ENCODE data around the gene SLC17A7. TPM values are rescaled to one million over a fixed set of nuclear protein-coding genes. Genes with fewer than 3 reads are reported as not detected.

SLC17A7 gene
- total and polyA plus RNA-seq, 2 of the 13 experiments (the other 11 are each of a cell fraction or from before 2014, with no cell fraction given): 0.32 TPM; not detected in 1

DNA sequence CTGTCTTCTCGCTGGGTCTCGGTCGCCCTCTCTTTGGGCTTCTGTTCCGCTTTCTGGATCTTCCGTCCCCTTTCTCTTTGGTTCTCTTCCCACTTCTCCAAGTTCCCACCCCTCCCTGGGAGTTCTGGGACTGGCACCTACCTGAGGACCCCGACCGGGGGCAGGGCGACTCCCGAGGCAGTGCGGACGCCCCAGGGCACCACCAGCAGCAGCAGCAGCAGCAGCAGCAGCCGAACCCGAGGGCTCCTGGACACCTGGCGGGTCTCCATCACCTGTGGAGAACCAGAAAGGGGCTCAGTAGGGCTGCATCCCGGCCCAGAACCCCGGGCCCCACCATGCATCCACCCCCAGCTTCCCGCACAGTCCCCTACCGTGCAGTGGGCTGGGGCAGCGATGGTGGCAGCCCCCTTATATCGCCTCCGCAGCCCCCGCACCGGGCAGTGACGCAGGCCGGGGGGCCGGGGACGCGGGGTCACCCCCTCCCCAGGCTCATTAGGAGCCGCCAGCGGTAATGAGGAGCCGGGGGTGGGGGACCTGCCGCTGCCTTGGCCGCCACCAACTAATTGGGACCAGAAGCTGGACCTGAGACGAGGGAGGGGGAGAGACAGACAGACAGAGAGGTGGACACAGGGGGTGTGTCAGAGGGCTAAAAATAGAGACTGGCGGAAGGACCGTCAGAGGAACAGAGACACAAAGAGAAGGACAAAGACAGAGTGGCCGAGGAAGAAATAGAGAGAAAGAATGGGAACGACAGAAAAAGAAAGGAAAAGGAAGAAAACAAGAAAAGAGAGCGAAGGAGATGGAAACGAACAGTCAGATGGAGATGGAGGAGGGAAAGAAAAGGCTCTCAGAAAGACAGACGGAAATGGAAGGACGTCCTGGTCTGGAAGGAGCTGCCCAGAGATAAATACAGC is 18.0 kb downstream of the SLC17A7 start, which contains the start of gene PTH2:
TSS of gene PTH2 (minus strand) at position 371 of the 914 bp plus-strand sequence. CDS start at position 269, 102 bp downstream.
- H3K27me3 ChIP-seq (ENCODE audit: control insufficient read depth in 1 of 2, insufficient read depth in 2 of 2, low read length in 2 of 2): peaks cover 16 to 87% of the 10 kb centered on the region in 2 experiments
- no peaks in the 10 kb centered on the region for H4K20me1 ChIP-seq (ENCODE audit: insufficient read depth, low read length)
- DNase-seq (ENCODE audit: low spot score) (no peak), ATAC-seq (no peak), FAIRE-seq (no peak)
- no TSS peak for BruUV-seq (replicated peaks)
- 24% methylated on average over 37 of the region's 42 CpGs for WGBS (ENCODE audit: low lambda C conversion rate)
- no peaks in the 10 kb centered on the region for H3K9me3 ChIP-seq (ENCODE audit: low read length)
- H3K27ac ChIP-seq (ENCODE audit: extremely low read length, insufficient read depth, low read length): no peak within 1 kb of the TSS
- POLR2A ChIA-PET: no interaction called here
- CTCF ChIA-PET (ENCODE audit: low intra/inter-chr PET ratio, low total read pairs): no interaction called here
- intact Hi-C loops (cut with micrococcal nuclease; ENCODE audit: unreplicated experiment) (no loop called here), in situ Hi-C loops (cut with HindIII; ENCODE audit: extremely low pct_ligation_motif_present, low pct_unique_long_range_greater_than_20kb) (no loop called here)
- H2AFZ ChIP-seq (ENCODE audit: low read length): no peak within 1 kb of the TSS
- H3K79me2 ChIP-seq (ENCODE audit: insufficient read depth, low read length): no peaks in the 10 kb centered on the region
- peaks cover 13% of the 10 kb centered on the region for H3K4me1 ChIP-seq (ENCODE audit: insufficient read depth, low read length)
- H3K4me3 ChIP-seq (replicated peaks in 1 of 3; ENCODE audit: insufficient read depth in 1 of 3, low read depth in 2 of 3, low read length in 3 of 3): peak within 1 kb of the TSS in 1 of 3 experiments; percentile 26; a peak in 1 of 6 replicates
- H3K9ac ChIP-seq (ENCODE audit: insufficient read depth, low read depth, low read length): no peak within 1 kb of the TSS
- H3K36me3 ChIP-seq (replicated peaks in 1 of 2; ENCODE audit: control insufficient read depth in 1 of 2, insufficient read depth in 2 of 2, low read length in 2 of 2): no peaks in the 10 kb centered on the region
- 0 out of 2 replicates have a peak within 1 kb of the TSS, but pooled peaks have one; percentile 2 for H3K4me2 ChIP-seq (ENCODE audit: low read depth, low read length)
- TF ChIP-seq KDM5A (IDR thresholded peaks at IDR 0.05; ENCODE audit: borderline replicate concordance, low read length): no peak
- TF ChIP-seq, protein P1, sequence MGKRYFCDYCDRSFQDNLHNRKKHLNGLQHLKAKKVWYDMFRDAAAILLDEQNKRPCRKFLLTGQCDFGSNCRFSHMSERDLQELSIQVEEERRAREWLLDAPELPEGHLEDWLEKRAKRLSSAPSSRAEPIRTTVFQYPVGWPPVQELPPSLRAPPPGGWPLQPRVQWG (CRISPR knock-in tag; IDR thresholded peaks at IDR 0.05; ENCODE audit: borderline replicate concordance, low read depth): no peak
- TF ChIP-seq GLI4 (CRISPR knock-in tag; IDR thresholded peaks at IDR 0.05; ENCODE audit: borderline replicate concordance): no peak
- TF ChIP-seq SMAD3 (CRISPR knock-in tag; IDR thresholded peaks at IDR 0.05): no peak
- TF ChIP-seq PITX1 (CRISPR knock-in tag; IDR thresholded peaks at IDR 0.05): no peak
- TF ChIP-seq, protein P2, sequence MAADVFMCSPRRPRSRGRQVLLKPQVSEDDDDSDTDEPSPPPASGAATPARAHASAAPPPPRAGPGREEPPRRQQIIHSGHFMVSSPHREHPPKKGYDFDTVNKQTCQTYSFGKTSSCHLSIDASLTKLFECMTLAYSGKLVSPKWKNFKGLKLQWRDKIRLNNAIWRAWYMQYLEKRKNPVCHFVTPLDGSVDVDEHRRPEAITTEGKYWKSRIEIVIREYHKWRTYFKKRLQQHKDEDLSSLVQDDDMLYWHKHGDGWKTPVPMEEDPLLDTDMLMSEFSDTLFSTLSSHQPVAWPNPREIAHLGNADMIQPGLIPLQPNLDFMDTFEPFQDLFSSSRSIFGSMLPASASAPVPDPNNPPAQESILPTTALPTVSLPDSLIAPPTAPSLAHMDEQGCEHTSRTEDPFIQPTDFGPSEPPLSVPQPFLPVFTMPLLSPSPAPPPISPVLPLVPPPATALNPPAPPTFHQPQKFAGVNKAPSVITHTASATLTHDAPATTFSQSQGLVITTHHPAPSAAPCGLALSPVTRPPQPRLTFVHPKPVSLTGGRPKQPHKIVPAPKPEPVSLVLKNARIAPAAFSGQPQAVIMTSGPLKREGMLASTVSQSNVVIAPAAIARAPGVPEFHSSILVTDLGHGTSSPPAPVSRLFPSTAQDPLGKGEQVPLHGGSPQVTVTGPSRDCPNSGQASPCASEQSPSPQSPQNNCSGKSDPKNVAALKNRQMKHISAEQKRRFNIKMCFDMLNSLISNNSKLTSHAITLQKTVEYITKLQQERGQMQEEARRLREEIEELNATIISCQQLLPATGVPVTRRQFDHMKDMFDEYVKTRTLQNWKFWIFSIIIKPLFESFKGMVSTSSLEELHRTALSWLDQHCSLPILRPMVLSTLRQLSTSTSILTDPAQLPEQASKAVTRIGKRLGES (CRISPR knock-in tag; IDR thresholded peaks at IDR 0.05; ENCODE audit: borderline replicate concordance): no peak
- no peak for TF ChIP-seq ELF4 (CRISPR knock-in tag; IDR thresholded peaks at IDR 0.05; ENCODE audit: borderline replicate concordance)
- no peak for TF ChIP-seq ZFYVE20 (CRISPR knock-in tag; IDR thresholded peaks at IDR 0.05; ENCODE audit: borderline replicate concordance, low read depth)
- TF ChIP-seq GMEB2 (CRISPR knock-in tag; IDR thresholded peaks at IDR 0.05; ENCODE audit: low read depth): no peak
- no peak for TF ChIP-seq NR3C1 (CRISPR knock-in tag; IDR thresholded peaks at IDR 0.05)
- TF ChIP-seq ZNF558 (CRISPR knock-in tag; IDR thresholded peaks at IDR 0.05; ENCODE audit: borderline replicate concordance): no peak
- no peak for TF ChIP-seq NKX3-1 (CRISPR knock-in tag; IDR thresholded peaks at IDR 0.05)
- no peak for TF ChIP-seq SKI (IDR thresholded peaks at IDR 0.05; ENCODE audit: partially characterized antibody)
- no peak for TF ChIP-seq HHEX (CRISPR knock-in tag; IDR thresholded peaks at IDR 0.05)
- TF ChIP-seq ADNP (CRISPR knock-in tag; IDR thresholded peaks at IDR 0.05): no peak
